H1 (cell line): ENCODE measurements around the gene COL25A1. TPM values are rescaled to one million over a fixed set of nuclear protein-coding genes. Genes with fewer than 3 reads are reported as not detected.
A peak's percentile ranks its signal among the peaks of the same experiment; 100 is the strongest.

Source experiments
- CTCF ChIA-PET: fragments of 300-600 bp; sonication (Branson Sonifier 250); formaldehyde crosslinking; loops from one replicate; lab custom pipeline; 2021; ENCODE audit not compliant: partially characterized antibody; lab: Charles Lee
- POLR2A ChIA-PET: fragments of 300-600 bp; sonication (Branson Sonifier 250); formaldehyde crosslinking; loops from one replicate; lab custom pipeline; 2021; ENCODE audit warnings: inconsistent platforms; ENCODE audit not compliant: partially characterized antibody; lab: Charles Lee
- DNase-seq, 2 experiments: peaks; one replicate each; pipeline versions ENCODE4 v3.0.0 to v3.0.0-alpha.2; 2010 to 2022; ENCODE audit warnings: low spot score in 2 of 2, low read depth in 1 of 2, mixed read lengths in 1 of 2
- FAIRE-seq: peaks from 2 replicates; lab custom pipeline; 2011; peaks lifted over from hg19 to GRCh38; lab: Jason Lieb, UNC
- H2AFZ ChIP-seq: 2 replicates; pipeline ENCODE4 v1.8.1; 2012; ENCODE audit warnings: low read length, inconsistent platforms
- H2AK5ac ChIP-seq: 2 replicates; pipeline ENCODE4 v1.6.1; 2013; ENCODE audit warnings: low read depth, low read length
- H2BK120ac ChIP-seq: replicated peaks from 2 replicates; pipeline ENCODE3; 2013; ENCODE audit warnings: low read depth, low read length, inconsistent platforms
- H2BK12ac ChIP-seq: 2 replicates; pipeline ENCODE4 v1.6.1; 2013; ENCODE audit warnings: low read depth, low read length
- H2BK15ac ChIP-seq: 2 replicates; pipeline ENCODE4 v1.6.1; 2013; ENCODE audit warnings: low read length
- H2BK20ac ChIP-seq: 2 replicates; pipeline ENCODE4 v1.6.1; 2013; ENCODE audit warnings: low read length
- H2BK5ac ChIP-seq: 2 replicates; pipeline ENCODE4 v1.6.1; 2013; ENCODE audit warnings: low read depth, low read length
- H3K14ac ChIP-seq: 2 replicates; pipeline ENCODE4 v1.6.1; 2013; ENCODE audit warnings: inconsistent platforms; ENCODE audit not compliant: insufficient read length
- H3K18ac ChIP-seq: 2 replicates; pipeline ENCODE4 v1.6.1; 2013; ENCODE audit warnings: low read length; ENCODE audit errors: extremely low read depth
- H3K23ac ChIP-seq: 2 replicates; pipeline ENCODE4 v1.6.1; 2013; ENCODE audit warnings: inconsistent platforms; ENCODE audit not compliant: insufficient read length
- H3K23me2 ChIP-seq: 2 replicates; pipeline ENCODE4 v1.6.1; 2013; ENCODE audit warnings: low read depth, low read length
- H3K27ac ChIP-seq: 2 replicates; pipeline ENCODE4 v1.6.1; 2011; ENCODE audit warnings: low read depth, low read length, inconsistent platforms
- H3K27me3 ChIP-seq, 4 experiments: replicated peaks in 1 of 4; 1 replicate in 1 of 4; 2 replicates in 3 of 4; pipeline versions ENCODE4 v1.6.1 to v1.8.1; 2011 to 2013; ENCODE audit warnings: low read length in 3 of 4, mild to moderate bottlenecking in 3 of 4, inconsistent platforms in 2 of 4, mixed read lengths in 2 of 4, moderate library complexity in 1 of 4; ENCODE audit not compliant: control insufficient read depth in 3 of 4, insufficient read depth in 3 of 4; ENCODE audit errors: extremely low read depth in 1 of 4
- H3K36me3 ChIP-seq, 4 experiments: 2 replicates each; pipeline versions ENCODE4 v1.6.1 to v1.8.1; 2011 to 2013; ENCODE audit warnings: mild to moderate bottlenecking in 4 of 4, low read length in 3 of 4, moderate library complexity in 2 of 4, control low read depth in 1 of 4, inconsistent platforms in 1 of 4; ENCODE audit not compliant: insufficient read depth in 4 of 4, control insufficient read depth in 2 of 4
- H3K4ac ChIP-seq: replicated peaks from 2 replicates; pipeline ENCODE3; 2013; ENCODE audit warnings: low read length, low read depth, mixed read lengths, inconsistent platforms; ENCODE audit not compliant: insufficient read length
- H3K4me1 ChIP-seq, 4 experiments: replicated peaks in 1 of 4; 1 replicate in 1 of 4; 2 replicates in 3 of 4; pipeline versions ENCODE4 v1.6.1 to v1.8.1; 2011 to 2013; ENCODE audit warnings: low read length in 3 of 4, inconsistent platforms in 2 of 4, mixed read lengths in 1 of 4; ENCODE audit not compliant: insufficient read depth in 4 of 4, control insufficient read depth in 3 of 4
- H3K4me2 ChIP-seq, 2 experiments: 2 replicates each; pipeline versions ENCODE4 v1.6.1 to v1.8.1; 2011 to 2013; ENCODE audit warnings: low read depth in 2 of 2, low read length in 2 of 2, control low read depth in 1 of 2, inconsistent platforms in 1 of 2, mild to moderate bottlenecking in 1 of 2; ENCODE audit not compliant: insufficient read depth in 1 of 2
- H3K4me3 ChIP-seq, 4 experiments: fragments of 200-600, 300-600 bp in 1 of 4; sonication (generic), shearing (Covaris generic), sonication (Bioruptor Twin) in 1 of 4; 2 replicates each; pipeline versions ENCODE4 v1.5.1 to v1.8.1; 2011 to 2016; ENCODE audit warnings: low read length in 4 of 4, low read depth in 3 of 4, control low read depth in 2 of 4, inconsistent platforms in 2 of 4, mild to moderate bottlenecking in 2 of 4, mixed read lengths in 1 of 4, moderate library complexity in 1 of 4; ENCODE audit not compliant: insufficient read depth in 2 of 4; ENCODE audit errors: extremely low read depth in 1 of 4
- H3K56ac ChIP-seq: replicated peaks from 2 replicates; pipeline ENCODE3; 2013; ENCODE audit warnings: low read depth, mild to moderate bottlenecking, mixed read lengths, low read length, inconsistent platforms; ENCODE audit not compliant: insufficient read length
- H3K79me1 ChIP-seq: 2 replicates; pipeline ENCODE4 v1.6.1; 2013; ENCODE audit warnings: low read depth, low read length, control low read depth
- H3K79me2 ChIP-seq, 2 experiments: 2 replicates each; pipeline versions ENCODE4 v1.6.1 to v1.8.1; 2012 to 2013; ENCODE audit warnings: low read length in 2 of 2, mild to moderate bottlenecking in 2 of 2, inconsistent platforms in 1 of 2; ENCODE audit not compliant: insufficient read depth in 2 of 2, control insufficient read depth in 1 of 2
- H3K9ac ChIP-seq, 4 experiments: replicated peaks in 1 of 4; 1 replicate in 1 of 4; 2 replicates in 3 of 4; pipeline versions ENCODE4 v1.6.1 to v1.8.1; 2011 to 2013; ENCODE audit warnings: low read depth in 3 of 4, low read length in 3 of 4, control low read depth in 2 of 4, mild to moderate bottlenecking in 2 of 4, moderate library complexity in 2 of 4, inconsistent platforms in 1 of 4; ENCODE audit errors: extremely low read depth in 1 of 4
- H3K9me3 ChIP-seq, 2 experiments: 2 replicates each; pipeline versions ENCODE4 v1.6.1 to v1.8.1; 2012 to 2013; ENCODE audit warnings: mild to moderate bottlenecking in 2 of 2, moderate library complexity in 2 of 2, control low read depth in 1 of 2, inconsistent platforms in 1 of 2, low read depth in 1 of 2, low read length in 1 of 2, mixed read lengths in 1 of 2; ENCODE audit not compliant: insufficient read depth in 2 of 2
- H4K20me1 ChIP-seq, 2 experiments: replicated peaks in 1 of 2; 2 replicates each; pipeline versions ENCODE3 to v1.8.1; 2011 to 2013; ENCODE audit warnings: inconsistent platforms in 2 of 2, low read length in 2 of 2, mild to moderate bottlenecking in 1 of 2; ENCODE audit not compliant: insufficient read depth in 2 of 2, control insufficient read depth in 1 of 2
- H4K5ac ChIP-seq: 2 replicates; pipeline ENCODE4 v1.6.1; 2013; ENCODE audit warnings: low read length, low read depth, mixed read lengths, inconsistent platforms; ENCODE audit not compliant: insufficient read length
- H4K8ac ChIP-seq: 2 replicates; pipeline ENCODE4 v1.8.0; 2013; ENCODE audit warnings: mild to moderate bottlenecking, moderate library complexity, low read length, inconsistent platforms; ENCODE audit not compliant: insufficient read depth; ENCODE audit errors: extremely low read depth
- H4K91ac ChIP-seq: replicated peaks from 2 replicates; pipeline ENCODE3; 2013; ENCODE audit warnings: low read length, mixed read lengths, inconsistent platforms; ENCODE audit not compliant: insufficient read length
- BACH1 ChIP-seq: IDR thresholded peaks from 2 replicates; pipeline ENCODE4 v1.6.1; 2012; ENCODE audit warnings: low read length, improper control_type of control experiment
- CBX5 ChIP-seq: fragments of 300-800, 300-1000 bp; sonication (generic); IDR thresholded peaks from 2 replicates; pipeline ENCODE4 v1.7.1; 2016; ENCODE audit warnings: antibody characterized with exemption, low read length, low read depth
- CHD1 ChIP-seq: IDR thresholded peaks from 2 replicates; pipeline ENCODE4 v1.6.1; 2012; ENCODE audit warnings: low read depth, low read length, improper control_type of control experiment
- EP300 ChIP-seq, 2 experiments: IDR thresholded peaks; 1 replicate in 1 of 2; 2 replicates in 1 of 2; pipeline ENCODE4 v1.6.1; 2011 to 2012; ENCODE audit warnings: low read depth in 2 of 2, low read length in 2 of 2, mild to moderate bottlenecking in 2 of 2, borderline replicate concordance in 1 of 2, inconsistent platforms in 1 of 2, moderate library complexity in 1 of 2
- FOSL1 ChIP-seq: IDR thresholded peaks from 2 replicates; pipeline ENCODE4 v1.6.1; 2011; ENCODE audit warnings: mild to moderate bottlenecking, low read depth, low read length, moderate library complexity; ENCODE audit not compliant: insufficient read depth
- PHF8 ChIP-seq: fragments of 200-600 bp; sonication (generic); conservative IDR thresholded peaks from 2 replicates; pipeline ENCODE4 v1.7.1; 2012; ENCODE audit warnings: low read depth, mild to moderate bottlenecking, inconsistent platforms, low read length, moderate library complexity
- RAD21 ChIP-seq, 2 experiments: IDR thresholded peaks in 1 of 2; conservative IDR thresholded peaks in 1 of 2; 2 replicates each; pipeline ENCODE4 v1.6.1; 2011; ENCODE audit warnings: low read depth in 2 of 2, low read length in 2 of 2, improper control_type of control experiment in 1 of 2, inconsistent platforms in 1 of 2, mild to moderate bottlenecking in 1 of 2, moderate library complexity in 1 of 2
- SIRT6 ChIP-seq: IDR thresholded peaks from one replicate; pipeline ENCODE4 v1.7.1; 2012; ENCODE audit warnings: low read length, inconsistent platforms
- SIX5 ChIP-seq: IDR thresholded peaks from 2 replicates; pipeline ENCODE4 v1.6.1; 2011; ENCODE audit warnings: mild to moderate bottlenecking, low read depth, low read length
- SRF ChIP-seq: IDR thresholded peaks from 2 replicates; pipeline ENCODE4 v1.6.1; 2011; ENCODE audit warnings: mild to moderate bottlenecking, low read depth, low read length, moderate library complexity
- TAF7 ChIP-seq: optimal IDR thresholded peaks from 2 replicates; pipeline ENCODE3; 2011; ENCODE audit warnings: low read depth, mild to moderate bottlenecking, inconsistent platforms, low read length, moderate library complexity, borderline replicate concordance
- USF2 ChIP-seq: IDR thresholded peaks from 2 replicates; pipeline ENCODE4 v1.6.1; 2011; ENCODE audit warnings: low read length, improper control_type of control experiment
- YY1 ChIP-seq: IDR thresholded peaks from 2 replicates; pipeline ENCODE4 v1.6.1; 2011; ENCODE audit warnings: low read depth, mild to moderate bottlenecking, low read length
- WGBS, 2 experiments: shearing (Covaris generic) in 1 of 2; methylation state at CpG; one replicate each; pipeline versions ENCODE4 v1.1.6 to v1.1.7; 2013 to 2015; ENCODE audit warnings: low lambda C conversion rate in 2 of 2, mixed read lengths in 2 of 2, inconsistent platforms in 1 of 2, low coverage in 1 of 2, missing lambda C conversion rate in 1 of 2; ENCODE audit not compliant: insufficient replicate concordance in 2 of 2, insufficient coverage in 1 of 2, insufficient read length in 1 of 2; ENCODE audit errors: extremely low coverage in 1 of 2, missing lambda C conversion rate in 1 of 2; 5-methylcytosine and 5-hydroxymethylcytosine counted together
- polyA plus RNA-seq, 7 experiments: library from polyadenylated mRNA; depleted of rRNA in 3 of 7; stranded (reverse) in 5 of 7; unstranded in 2 of 7; fragments of >200 nt in 5 of 7; fragments of 200-250 nt in 2 of 7; gene quantifications; 1 replicate in 5 of 7; 2 replicates in 1 of 7; 4 replicates in 1 of 7; pipeline versions ENCODE4 v1.2.1 to v1.2.3, GENCODE V29; 2011 to 2013; ENCODE audit warnings: missing spikeins in 2 of 7, mixed read lengths in 2 of 7
- total RNA-seq: library from RNA; stranded (reverse); fragmentation: NEBNext Ultra II Directional; extraction: Animal tissue kit (Norgen Biotek cat#: 25700); gene quantifications from 2 replicates; pipeline ENCODE4 v1.2.1, GENCODE V29; 2021

Gene COL25A1
- total and polyA plus RNA-seq, 2 of the 8 experiments (the other 6 are each of a cell fraction or from before 2014, with no cell fraction given): 1.1 to 8.3 TPM

GRCh38 chr4:108940149-108940548 is 362.3 kb downstream of the COL25A1 start:
- Histone ChIP-seq H4K91ac (no peak overlapping the region), H3K27ac (0 out of 2 replicates have a peak overlapping the region, but pooled peaks have one; percentile 30), H3K27me3 (no peaks in the 10 kb centered on the region), H2AFZ (no peak overlapping the region), H2BK5ac (no peak overlapping the region; the same call in 1 of the 2 replicates), H3K4ac (no peak overlapping the region), H3K56ac (no peak overlapping the region), H2BK120ac (no peak overlapping the region), H4K8ac (no peak overlapping the region), H2BK15ac (no peak overlapping the region), H2BK20ac (no peak overlapping the region), H2BK12ac (no peak overlapping the region), H3K79me2 (no peaks in the 10 kb centered on the region), H3K9ac (no peak overlapping the region), H3K36me3 (no peaks in the 10 kb centered on the region), H3K4me2 (no peak overlapping the region), H2AK5ac (no peak overlapping the region), H4K20me1 (no peaks in the 10 kb centered on the region), H3K4me1 (peaks cover 0 to 5% (median 1%) of the 10 kb centered on the region in 4 experiments; a peak in 3 of 7 replicates), H3K79me1 (no peaks in the 10 kb centered on the region), H3K23me2 (no peaks in the 10 kb centered on the region), H3K14ac (no peak overlapping the region), H3K18ac (no peak overlapping the region), H4K5ac (no peak overlapping the region), H3K23ac (no peak overlapping the region), H3K9me3 (no peaks in the 10 kb centered on the region), H3K4me3 (no peak overlapping the region)
- FAIRE-seq (no peak), DNase-seq (no peak)
- TF ChIP-seq PHF8: no peak
- TF ChIP-seq SIRT6: no peak
- no peak for TF ChIP-seq USF2
- no peak for TF ChIP-seq FOSL1
- no peak for TF ChIP-seq SIX5
- TF ChIP-seq CBX5: no peak
- no peak for TF ChIP-seq EP300 (IDR thresholded peaks at IDR 0.05; ENCODE audit: borderline replicate concordance in 1 of 2, low read depth in 2 of 2, low read length in 2 of 2)
- TF ChIP-seq YY1: peak; percentile 61; the same call in 1 of the 2 replicates
- no peak for TF ChIP-seq SRF
- no peak for TF ChIP-seq BACH1
- TF ChIP-seq CHD1: no peak
- peak; percentile 20 to 32; a peak in 3 of 4 replicates for TF ChIP-seq RAD21 (IDR thresholded peaks at IDR 0.05 in 1 of 2, conservative IDR thresholded peaks at IDR 0.05 in 1 of 2; ENCODE audit: low read depth in 2 of 2, low read length in 2 of 2)
- no peak for TF ChIP-seq TAF7
- CTCF ChIA-PET: interaction anchor here (0.7 kb wide), 1 partner anchor 354 kb away, joined by 3 read pairs; no protein-coding TSS in a partner anchor
- POLR2A ChIA-PET: no interaction called here
- WGBS, 2 experiments: 96% methylated on average over 5 of the region's 5 CpGs; no CpG with 5 or more reads in 1 of the 2 experiments
